Smooth muscle cell (in vitro differentiated cells): ENCODE data around the gene DBH. TPM values are rescaled to one million over a fixed set of nuclear protein-coding genes. Genes with fewer than 3 reads are reported as not detected.
A peak's percentile ranks its signal among the peaks of the same experiment; 100 is the strongest.

ENCODE experiments used
- DNase-seq: peaks from one replicate; lab custom pipeline; 2025; ENCODE audit not compliant: unreplicated experiment; lab: John Stamatoyannopoulos, UW
- H2AFZ ChIP-seq: fragments of 200-600 bp; sonication (generic); 2 replicates; pipeline ENCODE4 v1.6.0; 2016; ENCODE audit warnings: antibody characterized with exemption, low read depth, mild to moderate bottlenecking
- H3F3A ChIP-seq: fragments of 200-600 bp; sonication (generic); 2 replicates; pipeline ENCODE4 v1.6.0; 2017; ENCODE audit warnings: antibody characterized with exemption, low read depth
- H3K27ac ChIP-seq: fragments of 200-600 bp; sonication (generic); 2 replicates; pipeline ENCODE4 v1.5.1; 2016; ENCODE audit warnings: low read depth, mild to moderate bottlenecking
- H3K27me3 ChIP-seq: fragments of 200-600 bp; sonication (generic); 2 replicates; pipeline ENCODE4 v1.6.1; 2016; ENCODE audit warnings: low read depth, mild to moderate bottlenecking
- H3K36me3 ChIP-seq: fragments of 200-600 bp; sonication (generic); 2 replicates; pipeline ENCODE4 v1.5.1; 2016; ENCODE audit warnings: low read depth
- H3K4me1 ChIP-seq: fragments of 200-600 bp; sonication (generic); 2 replicates; pipeline ENCODE4 v1.5.1; 2016; ENCODE audit warnings: low read depth
- H3K4me2 ChIP-seq: fragments of 200-600 bp; sonication (generic); 2 replicates; pipeline ENCODE4 v1.6.0; 2016; ENCODE audit warnings: mild to moderate bottlenecking
- H3K4me3 ChIP-seq: fragments of 200-600 bp; sonication (generic); 2 replicates; pipeline ENCODE4 v1.5.1; 2016; ENCODE audit warnings: mild to moderate bottlenecking
- H3K79me2 ChIP-seq: fragments of 200-600 bp; sonication (generic); 2 replicates; pipeline ENCODE4 v1.6.0; 2016; ENCODE audit warnings: low read depth, mild to moderate bottlenecking
- H3K9ac ChIP-seq: fragments of 200-600 bp; sonication (generic); 2 replicates; pipeline ENCODE4 v1.6.0; 2016; ENCODE audit warnings: low read depth
- H3K9me3 ChIP-seq: fragments of 200-600 bp; sonication (generic); replicated peaks from 2 replicates; pipeline ENCODE4 v1.5.1; 2016; ENCODE audit warnings: low read depth
- H4K20me1 ChIP-seq: fragments of 200-600 bp; sonication (generic); 2 replicates; pipeline ENCODE4 v1.6.0; 2016; ENCODE audit warnings: low read depth
- WGBS: methylation state at CpG from one replicate; pipeline ENCODE4 v1.1.7; 2016; ENCODE audit warnings: low lambda C conversion rate; 5-methylcytosine and 5-hydroxymethylcytosine counted together
- polyA plus RNA-seq: library from polyadenylated mRNA; unstranded; fragments of >200 nt; fragmentation: Nextera tagmentation; extraction: Ambion mirVana; gene quantifications from 2 replicates; pipeline ENCODE4 v1.2.1, GENCODE V29; 2016
- total RNA-seq: library from RNA; depleted of rRNA; stranded (reverse); fragments of >200 nt; gene quantifications from 2 replicates; pipeline ENCODE4 v1.2.3, GENCODE V29; 2014
- TF ChIP-seq, protein P1 (sequence below): fragments of 200-600 bp; sonication (generic); IDR thresholded peaks from 2 replicates; pipeline ENCODE4 v1.5.1; 2017; ENCODE audit warnings: borderline replicate concordance, mild to moderate bottlenecking, antibody characterized with exemption; ENCODE audit not compliant: insufficient read depth, poor library complexity, severe bottlenecking

The DBH gene
- total and polyA plus RNA-seq, 2 experiments from 2014 or later: 0.22 TPM; not detected in 1

DNA sequence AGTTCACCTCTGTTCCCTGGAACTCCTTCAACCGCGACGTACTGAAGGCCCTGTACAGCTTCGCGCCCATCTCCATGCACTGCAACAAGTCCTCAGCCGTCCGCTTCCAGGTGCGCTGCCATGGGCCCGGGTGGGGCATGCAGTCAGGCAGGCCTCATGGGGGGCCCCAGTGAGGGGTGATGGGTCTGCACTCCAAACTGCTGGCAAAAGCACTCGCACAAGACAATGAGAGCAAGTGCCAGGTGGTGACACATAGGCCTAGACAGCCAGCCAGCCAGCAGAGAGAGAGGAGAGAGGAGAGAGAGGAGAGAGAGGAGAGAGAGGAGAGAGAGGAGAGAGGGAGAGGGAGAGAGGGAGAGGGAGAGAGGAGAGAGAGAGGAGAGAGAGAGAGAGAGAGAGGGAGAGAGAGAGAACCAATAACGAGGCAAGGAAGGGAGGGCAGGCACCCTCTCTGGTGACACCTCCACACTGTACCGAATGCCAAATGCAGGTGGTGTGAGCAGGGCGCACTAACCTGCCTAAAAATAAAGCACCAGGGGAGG, 21.0 kb downstream of the DBH start:
- 96% methylated on average over 10 of the region's 13 CpGs for WGBS
- Histone ChIP-seq H3K4me1 (peaks cover 12% of the 10 kb centered on the region), H3K9me3 (no peaks in the 10 kb centered on the region), H3K9ac (no peak overlapping the region), H3K36me3 (no peaks in the 10 kb centered on the region), H3K4me2 (no peak overlapping the region), H3F3A (no peaks in the 10 kb centered on the region), H3K79me2 (no peaks in the 10 kb centered on the region), H2AFZ (no peak overlapping the region), H3K4me3 (no peak overlapping the region), H3K27ac (no peak overlapping the region), H3K27me3 (no peaks in the 10 kb centered on the region), H4K20me1 (no peaks in the 10 kb centered on the region)
- TF ChIP-seq, protein P1, sequence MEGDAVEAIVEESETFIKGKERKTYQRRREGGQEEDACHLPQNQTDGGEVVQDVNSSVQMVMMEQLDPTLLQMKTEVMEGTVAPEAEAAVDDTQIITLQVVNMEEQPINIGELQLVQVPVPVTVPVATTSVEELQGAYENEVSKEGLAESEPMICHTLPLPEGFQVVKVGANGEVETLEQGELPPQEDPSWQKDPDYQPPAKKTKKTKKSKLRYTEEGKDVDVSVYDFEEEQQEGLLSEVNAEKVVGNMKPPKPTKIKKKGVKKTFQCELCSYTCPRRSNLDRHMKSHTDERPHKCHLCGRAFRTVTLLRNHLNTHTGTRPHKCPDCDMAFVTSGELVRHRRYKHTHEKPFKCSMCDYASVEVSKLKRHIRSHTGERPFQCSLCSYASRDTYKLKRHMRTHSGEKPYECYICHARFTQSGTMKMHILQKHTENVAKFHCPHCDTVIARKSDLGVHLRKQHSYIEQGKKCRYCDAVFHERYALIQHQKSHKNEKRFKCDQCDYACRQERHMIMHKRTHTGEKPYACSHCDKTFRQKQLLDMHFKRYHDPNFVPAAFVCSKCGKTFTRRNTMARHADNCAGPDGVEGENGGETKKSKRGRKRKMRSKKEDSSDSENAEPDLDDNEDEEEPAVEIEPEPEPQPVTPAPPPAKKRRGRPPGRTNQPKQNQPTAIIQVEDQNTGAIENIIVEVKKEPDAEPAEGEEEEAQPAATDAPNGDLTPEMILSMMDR: no peak
- no peak for DNase-seq

GRCh38 chr9:133658442-133659431, 22.6 kb downstream of the DBH start:
- peak overlapping the region; percentile 21 for H3K4me3 ChIP-seq
- no peaks in the 10 kb centered on the region for H3K9me3 ChIP-seq
- H4K20me1 ChIP-seq: no peaks in the 10 kb centered on the region
- peak overlapping the region; percentile 83 for H3K4me2 ChIP-seq
- H3K36me3 ChIP-seq: no peaks in the 10 kb centered on the region
- WGBS: 18% methylated on average over 43 of the region's 46 CpGs
- no peaks in the 10 kb centered on the region for H3K79me2 ChIP-seq
- peak; percentile 46 for DNase-seq
- peaks cover 12% of the 10 kb centered on the region for H3K4me1 ChIP-seq
- H3K27me3 ChIP-seq: no peaks in the 10 kb centered on the region
- H3F3A ChIP-seq: no peaks in the 10 kb centered on the region
- H3K27ac ChIP-seq: no peak overlapping the region
- TF ChIP-seq, protein P1: no peak
- H3K9ac ChIP-seq: no peak overlapping the region
- peak overlapping the region; percentile 10 for H2AFZ ChIP-seq

GRCh38 chr9:133659516-133659915, 23.4 kb downstream of the DBH start:
- Histone ChIP-seq H3K4me3 (no peak overlapping the region), H3F3A (no peaks in the 10 kb centered on the region), H3K9me3 (no peaks in the 10 kb centered on the region), H3K4me2 (peak overlapping the region; percentile 83), H3K27ac (no peak overlapping the region), H4K20me1 (no peaks in the 10 kb centered on the region), H3K79me2 (no peaks in the 10 kb centered on the region), H2AFZ (no peak overlapping the region), H3K27me3 (no peaks in the 10 kb centered on the region), H3K36me3 (no peaks in the 10 kb centered on the region), H3K9ac (no peak overlapping the region), H3K4me1 (peaks cover 12% of the 10 kb centered on the region)
- no peak for DNase-seq
- 62% methylated on average over 13 of the region's 13 CpGs for WGBS
- TF ChIP-seq, protein P1: no peak
